ENCODE data around the gene NAA60.

NAA60 gene

DNA sequence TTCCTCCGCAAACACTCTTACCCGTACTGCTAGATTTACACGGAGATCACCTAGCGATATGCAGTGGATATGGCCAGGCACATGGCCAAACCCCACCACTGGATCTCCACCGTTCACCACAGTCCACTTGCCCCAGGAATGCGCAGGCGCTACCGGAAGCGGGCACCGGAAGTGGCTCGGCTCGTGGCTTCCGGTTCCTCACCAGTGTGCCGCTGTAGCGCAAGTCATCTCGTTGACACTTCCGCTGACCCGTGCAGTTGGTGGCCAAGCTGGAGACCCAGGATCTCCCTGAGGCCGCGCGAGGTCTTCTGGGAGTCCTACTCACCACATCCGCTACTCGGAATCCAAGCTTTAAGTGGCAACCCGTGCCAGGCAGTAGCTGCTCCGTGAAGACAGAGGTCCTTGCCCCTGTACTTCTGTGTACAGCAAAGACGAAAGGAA lies 11.7 kb upstream of the NAA60 start:
- TF ChIP-seq, protein P1, sequence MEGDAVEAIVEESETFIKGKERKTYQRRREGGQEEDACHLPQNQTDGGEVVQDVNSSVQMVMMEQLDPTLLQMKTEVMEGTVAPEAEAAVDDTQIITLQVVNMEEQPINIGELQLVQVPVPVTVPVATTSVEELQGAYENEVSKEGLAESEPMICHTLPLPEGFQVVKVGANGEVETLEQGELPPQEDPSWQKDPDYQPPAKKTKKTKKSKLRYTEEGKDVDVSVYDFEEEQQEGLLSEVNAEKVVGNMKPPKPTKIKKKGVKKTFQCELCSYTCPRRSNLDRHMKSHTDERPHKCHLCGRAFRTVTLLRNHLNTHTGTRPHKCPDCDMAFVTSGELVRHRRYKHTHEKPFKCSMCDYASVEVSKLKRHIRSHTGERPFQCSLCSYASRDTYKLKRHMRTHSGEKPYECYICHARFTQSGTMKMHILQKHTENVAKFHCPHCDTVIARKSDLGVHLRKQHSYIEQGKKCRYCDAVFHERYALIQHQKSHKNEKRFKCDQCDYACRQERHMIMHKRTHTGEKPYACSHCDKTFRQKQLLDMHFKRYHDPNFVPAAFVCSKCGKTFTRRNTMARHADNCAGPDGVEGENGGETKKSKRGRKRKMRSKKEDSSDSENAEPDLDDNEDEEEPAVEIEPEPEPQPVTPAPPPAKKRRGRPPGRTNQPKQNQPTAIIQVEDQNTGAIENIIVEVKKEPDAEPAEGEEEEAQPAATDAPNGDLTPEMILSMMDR (conservative IDR thresholded peaks at IDR 0.05): no peak
- no peak overlapping the region for H3K27ac ChIP-seq

DNA sequence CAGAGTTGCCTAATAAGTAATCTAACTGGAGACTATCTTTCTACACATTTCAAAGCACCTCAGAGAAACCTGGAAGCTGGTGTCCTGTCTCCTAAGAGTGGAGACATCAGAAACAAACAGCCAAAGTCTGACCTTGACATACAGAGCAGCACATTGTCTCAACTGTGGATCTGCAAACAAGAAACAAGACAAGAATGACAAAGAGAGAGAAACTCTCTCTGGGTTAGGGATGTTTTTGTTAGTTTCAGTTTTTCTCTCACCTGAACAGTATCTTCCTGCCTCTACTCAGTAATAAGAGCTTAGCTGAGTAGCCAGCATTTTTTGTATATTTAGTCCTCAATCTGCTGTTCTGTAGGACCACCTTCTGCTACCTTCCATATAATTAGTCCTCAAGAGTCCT lies 9.1 kb upstream of the NAA60 start:
- H3K27ac ChIP-seq: no peak overlapping the region
- TF ChIP-seq, protein P1 (conservative IDR thresholded peaks at IDR 0.05): no peak

DNA sequence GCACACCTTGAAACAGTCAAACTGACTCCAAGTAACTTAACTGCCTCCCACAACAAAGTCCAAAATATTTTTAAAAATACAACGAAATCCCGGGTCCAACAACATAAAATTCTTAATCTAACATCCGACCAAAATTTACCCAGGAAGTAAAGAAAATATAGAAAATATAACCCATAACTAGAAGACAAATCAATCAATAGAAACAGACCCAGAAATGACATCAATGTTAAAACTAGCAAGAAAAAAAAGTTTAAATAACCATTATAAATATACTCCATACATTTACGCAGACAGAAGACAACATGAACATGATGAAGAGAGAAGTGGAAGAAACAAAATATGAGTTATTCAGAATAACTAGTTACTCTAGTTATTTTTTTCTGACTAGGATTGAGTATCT lies 3.8 kb upstream of the NAA60 start:
- TF ChIP-seq, protein P1 (conservative IDR thresholded peaks at IDR 0.05): no peak

DNA sequence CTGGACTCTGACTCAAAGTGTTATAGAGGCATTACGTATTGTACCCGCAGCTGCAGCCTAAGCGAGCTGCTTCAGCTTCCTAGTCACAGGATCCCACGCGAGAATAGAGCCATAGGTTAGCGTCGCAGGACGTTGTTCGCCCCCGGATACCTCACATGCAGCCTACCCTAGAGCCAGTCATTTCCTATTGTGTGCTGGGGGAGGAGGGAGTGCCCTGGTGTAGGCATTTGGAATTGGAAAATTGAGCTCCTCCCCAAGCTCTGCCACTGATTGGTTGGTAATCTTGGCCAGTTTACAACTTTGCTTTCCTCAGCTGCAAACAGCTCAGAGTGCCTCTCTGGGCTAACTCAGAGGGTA lies 530 bp downstream of the NAA60 start:
- no peak overlapping the region for H3K27ac ChIP-seq
- TF ChIP-seq, protein P1 (conservative IDR thresholded peaks at IDR 0.05): no peak

More for the DNA sequence above, 3.8 kb upstream of the NAA60 start:
- no peak overlapping the region for H3K27ac ChIP-seq

DNA sequence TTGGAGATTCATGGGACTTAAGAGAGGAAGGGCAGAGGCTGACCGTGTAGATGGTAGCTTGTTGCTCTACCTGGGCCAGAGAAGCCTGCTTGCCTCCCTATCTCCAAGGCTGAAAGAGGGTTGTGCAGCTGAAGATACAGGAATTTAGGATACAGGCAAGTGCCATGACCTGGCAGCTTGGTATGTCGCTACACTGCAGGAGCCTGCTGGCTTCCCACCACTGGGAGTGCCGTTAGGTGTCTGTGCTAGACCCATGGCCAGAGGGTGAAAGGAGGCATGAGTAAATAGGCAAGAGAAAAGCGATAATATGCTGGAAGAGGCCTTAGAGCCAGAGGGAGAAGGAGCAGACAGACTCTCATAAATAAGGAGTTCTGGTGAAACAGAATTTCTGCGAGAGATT lies 10.6 kb downstream of the NAA60 start:
- TF ChIP-seq, protein P1 (conservative IDR thresholded peaks at IDR 0.05): no peak
- H3K27ac ChIP-seq: no peak overlapping the region

DNA sequence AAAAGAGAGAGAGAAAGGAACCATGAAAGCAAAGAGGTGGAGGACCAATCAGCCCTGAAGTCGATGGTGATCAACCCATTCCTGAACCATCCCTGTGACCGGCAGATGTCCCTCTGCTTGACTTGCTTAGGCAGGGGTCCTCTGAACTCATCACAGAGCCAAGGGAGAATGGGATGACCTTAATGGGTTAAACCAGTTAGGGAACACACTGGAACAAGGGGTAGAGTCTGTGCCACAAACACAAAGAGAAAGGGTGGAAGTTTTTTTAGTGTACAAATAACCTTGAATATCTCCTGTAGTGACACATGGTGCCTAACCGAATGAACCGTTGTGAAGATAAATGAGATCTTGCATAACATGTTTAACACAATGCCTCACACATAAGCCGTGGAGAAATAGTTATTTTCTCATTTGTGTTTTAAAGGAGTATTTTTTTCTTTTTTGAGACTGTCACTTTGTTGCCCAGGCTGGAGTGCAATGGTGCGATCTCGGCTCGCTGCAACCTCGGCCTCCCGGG lies 11.2 kb downstream of the NAA60 start:
- H3K27ac ChIP-seq: no peak overlapping the region
- TF ChIP-seq, protein P1 (conservative IDR thresholded peaks at IDR 0.05): no peak

DNA sequence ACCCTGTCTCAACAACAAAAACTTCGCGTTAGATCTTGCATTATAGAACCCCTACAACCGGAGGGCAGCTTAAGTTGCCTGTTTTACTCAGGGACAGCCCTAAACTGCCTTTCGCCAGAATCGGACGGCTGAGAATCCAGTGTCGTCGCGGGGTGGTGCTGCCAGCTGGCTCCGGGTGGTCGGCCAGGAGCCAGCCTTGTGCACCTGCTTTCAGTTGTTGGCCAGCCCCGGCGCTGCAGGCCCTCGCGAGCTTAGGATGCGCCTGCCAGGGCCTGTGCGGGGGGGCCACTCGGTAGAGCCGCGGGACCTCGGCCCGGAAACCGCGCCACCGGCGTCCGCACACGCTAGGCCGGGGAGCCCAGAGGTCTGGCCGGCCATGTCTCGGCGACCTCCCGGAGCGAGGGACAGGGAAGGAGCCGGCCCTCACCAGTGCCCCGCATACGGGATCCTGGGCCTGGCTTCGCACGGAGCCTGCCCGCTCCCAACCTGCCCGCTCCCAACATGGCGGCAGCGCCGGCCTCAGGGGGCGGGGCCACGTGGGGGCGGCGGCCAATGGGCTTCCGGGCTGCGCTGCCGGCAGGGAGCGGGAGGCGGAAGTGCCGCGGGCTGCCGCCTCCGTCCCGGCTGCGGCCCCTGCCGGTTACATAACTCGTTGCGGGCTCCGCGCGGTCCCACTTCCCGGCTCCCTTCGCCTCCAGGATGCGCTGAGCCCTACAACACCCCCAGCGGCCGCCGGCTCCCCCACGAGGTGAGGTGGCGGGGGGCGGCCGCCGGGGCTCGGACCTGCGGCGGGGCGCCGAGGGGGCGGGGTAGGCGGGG lies 14.2 kb downstream of the NAA60 start:
- TF ChIP-seq, protein P1 (conservative IDR thresholded peaks at IDR 0.05): peak; percentile 51; the same call in 1 of the 2 replicates
- H3K27ac ChIP-seq: peak overlapping the region; percentile 98
